Ishikawa (cell line): ENCODE results near the gene EYS.

Source experiments
- CEBPB ChIP-seq: IDR thresholded peaks from 2 replicates; pipeline ENCODE4 v1.6.1; 2012
- CREB1 ChIP-seq: IDR thresholded peaks from 2 replicates; pipeline ENCODE4 v1.6.1; 2012; ENCODE audit warnings: low read depth
- EGR1 ChIP-seq: IDR thresholded peaks from 2 replicates; pipeline ENCODE4 v1.6.1; 2012
- EP300 ChIP-seq: IDR thresholded peaks from 2 replicates; pipeline ENCODE4 v1.6.1; 2012; ENCODE audit warnings: borderline replicate concordance
- FOXM1 ChIP-seq: IDR thresholded peaks from 2 replicates; pipeline ENCODE4 v1.6.1; 2012; ENCODE audit warnings: low read depth, borderline replicate concordance
- NFIC ChIP-seq: IDR thresholded peaks from 2 replicates; pipeline ENCODE4 v1.6.1; 2012
- RAD21 ChIP-seq: IDR thresholded peaks from 2 replicates; pipeline ENCODE4 v1.6.1; 2012; ENCODE audit warnings: low read depth
- TAF1 ChIP-seq: IDR thresholded peaks from 2 replicates; pipeline ENCODE4 v1.6.1; 2012; ENCODE audit warnings: low read depth, mild to moderate bottlenecking
- TCF12 ChIP-seq: IDR thresholded peaks from 2 replicates; pipeline ENCODE4 v1.6.1; 2012; ENCODE audit warnings: low read depth
- TEAD4 ChIP-seq: IDR thresholded peaks from 2 replicates; pipeline ENCODE4 v1.6.1; 2012
- YY1 ChIP-seq: IDR thresholded peaks from 2 replicates; pipeline ENCODE4 v1.6.1; 2012; ENCODE audit warnings: low read depth
- ZBTB7A ChIP-seq: IDR thresholded peaks from 2 replicates; pipeline ENCODE4 v1.6.1; 2012; ENCODE audit warnings: low read depth
- TF ChIP-seq, protein P1 (sequence below): IDR thresholded peaks from 2 replicates; pipeline ENCODE4 v1.6.1; 2012; ENCODE audit warnings: low read depth, mild to moderate bottlenecking
- TF ChIP-seq, protein P2 (sequence below): IDR thresholded peaks from 2 replicates; pipeline ENCODE4 v1.6.1; 2012
- TF ChIP-seq, protein P3 (sequence below): IDR thresholded peaks from 2 replicates; pipeline ENCODE4 v1.6.1; 2012

EYS gene

DNA sequence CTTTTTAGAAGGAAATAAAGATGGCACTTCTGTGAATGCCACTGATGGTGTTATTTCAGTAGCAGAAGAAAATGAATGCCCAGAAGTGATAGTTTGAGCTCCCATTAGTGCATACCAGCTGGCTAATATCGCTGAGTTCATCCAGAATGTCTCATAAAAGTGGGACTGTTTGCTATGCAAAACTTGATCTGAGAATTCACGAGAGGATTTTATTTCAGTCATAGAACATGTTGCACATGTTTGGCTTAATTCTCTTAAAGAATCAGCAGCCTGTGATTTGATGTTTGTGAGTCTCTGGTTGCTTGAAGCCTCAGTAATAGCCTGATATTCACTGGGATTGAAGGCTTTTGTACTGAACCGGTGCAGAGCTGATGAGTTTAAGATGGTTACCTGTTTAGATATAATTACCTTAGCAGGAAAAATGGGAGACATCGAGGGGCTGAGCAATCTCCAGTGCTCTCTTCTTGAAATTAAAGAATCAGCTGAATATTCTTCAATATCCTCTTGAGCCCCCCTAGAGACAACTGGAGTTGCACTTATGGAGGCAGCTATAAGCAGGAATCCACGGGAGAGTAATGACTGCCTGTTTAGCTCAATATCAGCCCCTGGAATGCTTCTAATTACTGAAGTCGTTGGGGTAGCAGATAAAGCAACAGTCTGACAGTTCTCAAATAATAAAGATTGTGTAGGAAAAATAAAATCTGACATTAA is 1115.9 kb downstream of the EYS start:
- TF ChIP-seq EGR1, result no peak
- TF ChIP-seq TCF12, result no peak
- TF ChIP-seq, protein P1, sequence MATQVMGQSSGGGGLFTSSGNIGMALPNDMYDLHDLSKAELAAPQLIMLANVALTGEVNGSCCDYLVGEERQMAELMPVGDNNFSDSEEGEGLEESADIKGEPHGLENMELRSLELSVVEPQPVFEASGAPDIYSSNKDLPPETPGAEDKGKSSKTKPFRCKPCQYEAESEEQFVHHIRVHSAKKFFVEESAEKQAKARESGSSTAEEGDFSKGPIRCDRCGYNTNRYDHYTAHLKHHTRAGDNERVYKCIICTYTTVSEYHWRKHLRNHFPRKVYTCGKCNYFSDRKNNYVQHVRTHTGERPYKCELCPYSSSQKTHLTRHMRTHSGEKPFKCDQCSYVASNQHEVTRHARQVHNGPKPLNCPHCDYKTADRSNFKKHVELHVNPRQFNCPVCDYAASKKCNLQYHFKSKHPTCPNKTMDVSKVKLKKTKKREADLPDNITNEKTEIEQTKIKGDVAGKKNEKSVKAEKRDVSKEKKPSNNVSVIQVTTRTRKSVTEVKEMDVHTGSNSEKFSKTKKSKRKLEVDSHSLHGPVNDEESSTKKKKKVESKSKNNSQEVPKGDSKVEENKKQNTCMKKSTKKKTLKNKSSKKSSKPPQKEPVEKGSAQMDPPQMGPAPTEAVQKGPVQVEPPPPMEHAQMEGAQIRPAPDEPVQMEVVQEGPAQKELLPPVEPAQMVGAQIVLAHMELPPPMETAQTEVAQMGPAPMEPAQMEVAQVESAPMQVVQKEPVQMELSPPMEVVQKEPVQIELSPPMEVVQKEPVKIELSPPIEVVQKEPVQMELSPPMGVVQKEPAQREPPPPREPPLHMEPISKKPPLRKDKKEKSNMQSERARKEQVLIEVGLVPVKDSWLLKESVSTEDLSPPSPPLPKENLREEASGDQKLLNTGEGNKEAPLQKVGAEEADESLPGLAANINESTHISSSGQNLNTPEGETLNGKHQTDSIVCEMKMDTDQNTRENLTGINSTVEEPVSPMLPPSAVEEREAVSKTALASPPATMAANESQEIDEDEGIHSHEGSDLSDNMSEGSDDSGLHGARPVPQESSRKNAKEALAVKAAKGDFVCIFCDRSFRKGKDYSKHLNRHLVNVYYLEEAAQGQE, result no peak
- TF ChIP-seq, protein P2, sequence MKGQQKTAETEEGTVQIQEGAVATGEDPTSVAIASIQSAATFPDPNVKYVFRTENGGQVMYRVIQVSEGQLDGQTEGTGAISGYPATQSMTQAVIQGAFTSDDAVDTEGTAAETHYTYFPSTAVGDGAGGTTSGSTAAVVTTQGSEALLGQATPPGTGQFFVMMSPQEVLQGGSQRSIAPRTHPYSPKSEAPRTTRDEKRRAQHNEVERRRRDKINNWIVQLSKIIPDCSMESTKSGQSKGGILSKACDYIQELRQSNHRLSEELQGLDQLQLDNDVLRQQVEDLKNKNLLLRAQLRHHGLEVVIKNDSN, result no peak
- no peak for TF ChIP-seq FOXM1
- no peak for TF ChIP-seq TEAD4
- no peak for TF ChIP-seq TAF1
- no peak for TF ChIP-seq RAD21
- no peak for TF ChIP-seq YY1

DNA sequence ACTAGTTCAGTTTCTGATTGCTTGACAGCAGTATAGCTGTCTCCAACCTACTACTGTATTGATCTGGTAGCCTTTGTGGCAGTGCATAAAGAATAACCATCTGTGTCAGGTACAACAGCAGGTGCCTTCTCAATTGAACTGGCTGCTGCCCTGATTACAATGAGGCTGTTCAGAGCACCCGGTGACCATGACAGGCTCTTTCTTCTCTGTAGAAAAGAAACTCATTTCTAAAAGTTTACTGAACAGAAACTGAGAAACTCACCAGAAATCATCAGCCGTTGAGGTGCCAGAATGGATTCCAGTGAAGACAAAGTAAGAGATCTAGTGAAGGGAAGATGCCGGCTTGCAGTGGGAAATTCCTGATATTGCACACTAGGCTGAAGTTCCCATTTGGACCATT is 1117.1 kb downstream of the EYS start:
- TF ChIP-seq RAD21 (no peak), FOXM1 (no peak), CREB1 (no peak), EGR1 (no peak), TEAD4 (no peak), ZBTB7A (no peak), CEBPB (no peak)
- TF ChIP-seq, protein P1, result no peak
- TF ChIP-seq, protein P3, sequence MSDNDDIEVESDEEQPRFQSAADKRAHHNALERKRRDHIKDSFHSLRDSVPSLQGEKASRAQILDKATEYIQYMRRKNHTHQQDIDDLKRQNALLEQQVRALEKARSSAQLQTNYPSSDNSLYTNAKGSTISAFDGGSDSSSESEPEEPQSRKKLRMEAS, result no peak
- TF ChIP-seq, protein P2, result no peak

DNA sequence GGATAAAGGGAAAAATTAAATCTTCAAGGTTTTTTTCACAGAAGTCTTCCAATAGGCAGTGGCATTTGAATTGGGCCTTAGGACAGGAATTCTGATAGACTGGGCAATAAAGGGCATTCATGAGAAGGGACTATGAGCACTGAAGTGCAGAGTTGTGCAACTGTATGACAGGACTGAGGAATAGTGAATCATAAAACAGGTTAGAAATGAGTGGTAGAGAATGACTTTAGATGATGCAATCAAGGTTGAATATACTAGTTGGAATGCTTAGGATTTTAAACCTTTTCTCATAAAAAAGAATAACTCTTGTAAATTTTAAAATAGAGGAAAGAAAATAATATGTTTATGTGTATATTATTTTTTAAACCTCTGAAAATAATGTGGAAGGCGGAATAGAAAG is 1126.7 kb downstream of the EYS start:
- TF ChIP-seq EP300 (no peak), CEBPB (0 out of 2 replicates have a peak, but pooled peaks have one; percentile 13)

DNA sequence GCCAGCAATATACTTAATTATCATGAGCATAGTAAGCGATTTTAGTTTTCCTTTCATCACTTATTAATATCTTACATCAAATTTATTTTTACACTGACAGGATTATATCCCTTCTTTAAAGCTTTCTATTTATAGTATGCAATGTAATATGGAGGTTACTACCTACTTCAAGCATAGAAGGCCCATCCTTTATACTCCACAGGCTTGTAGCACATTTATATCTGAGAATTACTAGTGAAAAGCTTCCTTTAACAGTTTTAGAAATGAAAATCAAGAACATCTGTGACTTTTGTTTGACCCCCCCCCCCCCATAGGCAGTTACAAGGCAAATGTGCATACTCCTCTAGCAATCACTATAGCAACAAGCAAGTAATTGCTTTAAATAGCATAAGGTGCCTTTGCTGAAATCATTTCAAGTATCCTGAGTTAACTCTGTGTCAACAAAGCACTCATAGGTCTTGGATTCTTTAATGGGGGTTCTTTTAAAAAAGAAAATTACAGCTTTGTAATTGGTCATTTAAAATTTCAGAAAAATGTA is 1153.7 kb downstream of the EYS start:
- no peak for TF ChIP-seq TCF12
- TF ChIP-seq CEBPB, result no peak
- TF ChIP-seq, protein P2, result no peak
- no peak for TF ChIP-seq NFIC
- TF ChIP-seq EGR1, result no peak
- no peak for TF ChIP-seq YY1
- no peak for TF ChIP-seq TAF1
- TF ChIP-seq, protein P1, result no peak
- no peak for TF ChIP-seq ZBTB7A
- TF ChIP-seq, protein P3, result no peak
- TF ChIP-seq FOXM1, result no peak
- no peak for TF ChIP-seq CREB1
- TF ChIP-seq RAD21, result no peak
- TF ChIP-seq TEAD4, result no peak
- no peak for TF ChIP-seq EP300
